Right atrium auricular region (tissue), 2 donors: Measurements from ENCODE around the gene MCTP2. TPM values are rescaled to one million over a fixed set of nuclear protein-coding genes. Genes with fewer than 3 reads are reported as not detected.

Source experiments
- DNase-seq: peaks from one replicate; pipeline ENCODE4 v3.0.0-alpha.2; 2019; ENCODE audit warnings: low spot score
- H3K27ac ChIP-seq, 2 donors: fragments of 200-600 bp; sonication (generic); 1 replicate in 1 of 2; 2 replicates in 1 of 2; pipeline ENCODE4 v1.5.1; 2016 to 2019
- H3K27me3 ChIP-seq, 2 donors: fragments of 200-600 bp; sonication (generic); one replicate each; pipeline versions ENCODE4 v1.5.1 to v1.6.0; 2017 to 2019
- H3K36me3 ChIP-seq: fragments of 200-600 bp; sonication (generic); one replicate; pipeline ENCODE4 v1.5.1; 2016
- H3K4me1 ChIP-seq, 2 donors: fragments of 200-600 bp; sonication (generic); one replicate each; pipeline versions ENCODE4 v1.5.1 to v1.6.0; 2017 to 2019
- H3K4me3 ChIP-seq, 2 donors: fragments of 200-600 bp; sonication (generic); 1 replicate in 1 of 2; 2 replicates in 1 of 2; pipeline ENCODE4 v1.5.1; 2017 to 2019; ENCODE audit warnings: mild to moderate bottlenecking in 1 of 2, moderate library complexity in 1 of 2
- H3K9me3 ChIP-seq, 2 donors: fragments of 200-600 bp; sonication (generic); one replicate each; pipeline ENCODE4 v1.5.1; 2019
- total RNA-seq, 2 donors: library from RNA; depleted of rRNA; stranded (reverse); fragments of >200 nt; gene quantifications; one replicate each; pipeline ENCODE4 v1.1.0, GENCODE V29; 2016
- TF ChIP-seq, protein P1 (sequence below), 2 donors: fragments of 200-600 bp; sonication (generic); IDR thresholded peaks; one replicate each; pipeline ENCODE4 v1.5.1; 2019; ENCODE audit warnings: antibody characterized with exemption in 2 of 2

Gene MCTP2
- total RNA-seq, 2 donors from 2014 or later: 2.0 to 5.6 TPM

DNA sequence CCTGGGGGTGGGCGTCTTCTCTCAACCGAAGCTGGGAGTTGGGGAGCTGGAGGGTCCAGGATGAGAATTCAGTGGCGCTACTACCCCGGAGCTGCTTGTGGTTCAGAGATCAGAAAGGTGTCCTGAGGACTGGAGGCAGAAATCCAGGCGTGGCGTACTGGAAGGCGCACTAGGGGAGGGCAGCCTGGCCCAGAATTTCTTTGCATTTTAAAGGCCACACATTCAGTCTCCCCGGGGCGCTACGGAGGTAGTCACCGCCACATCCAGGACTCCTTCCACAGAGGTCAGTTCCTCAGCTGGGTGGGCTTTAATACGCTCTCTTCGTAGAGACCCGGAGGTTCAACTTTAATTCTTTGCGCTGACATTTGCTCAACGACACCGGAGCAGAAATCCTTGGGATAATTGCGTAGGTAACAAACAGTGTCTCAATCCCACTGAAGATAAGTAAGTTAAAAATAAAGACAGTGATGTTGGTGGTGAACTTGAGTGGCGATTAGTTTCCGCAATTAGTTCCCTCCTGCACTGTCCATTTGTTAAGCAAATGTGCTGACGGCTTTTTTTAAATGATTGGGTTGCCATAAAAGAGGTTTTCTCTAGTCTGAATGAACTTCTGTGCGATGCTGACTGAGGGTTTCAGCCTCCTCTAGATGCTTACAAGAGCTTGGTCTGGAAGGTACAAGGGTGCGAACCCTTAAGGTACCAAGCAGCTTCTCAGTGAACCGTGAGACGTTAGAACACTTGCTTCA is 535 bp downstream of the MCTP2 start:
- Histone ChIP-seq H3K4me1 (peaks cover 0 to 17% of the 10 kb centered on the region in 2 donors), H3K27ac (no peak overlapping the region), H3K9me3 (no peaks in the 10 kb centered on the region), H3K4me3 (peak overlapping the region; percentile 33 to 52), H3K36me3 (no peaks in the 10 kb centered on the region), H3K27me3 (peaks cover 0 to 7% of the 10 kb centered on the region in 2 donors)
- TF ChIP-seq, protein P1, sequence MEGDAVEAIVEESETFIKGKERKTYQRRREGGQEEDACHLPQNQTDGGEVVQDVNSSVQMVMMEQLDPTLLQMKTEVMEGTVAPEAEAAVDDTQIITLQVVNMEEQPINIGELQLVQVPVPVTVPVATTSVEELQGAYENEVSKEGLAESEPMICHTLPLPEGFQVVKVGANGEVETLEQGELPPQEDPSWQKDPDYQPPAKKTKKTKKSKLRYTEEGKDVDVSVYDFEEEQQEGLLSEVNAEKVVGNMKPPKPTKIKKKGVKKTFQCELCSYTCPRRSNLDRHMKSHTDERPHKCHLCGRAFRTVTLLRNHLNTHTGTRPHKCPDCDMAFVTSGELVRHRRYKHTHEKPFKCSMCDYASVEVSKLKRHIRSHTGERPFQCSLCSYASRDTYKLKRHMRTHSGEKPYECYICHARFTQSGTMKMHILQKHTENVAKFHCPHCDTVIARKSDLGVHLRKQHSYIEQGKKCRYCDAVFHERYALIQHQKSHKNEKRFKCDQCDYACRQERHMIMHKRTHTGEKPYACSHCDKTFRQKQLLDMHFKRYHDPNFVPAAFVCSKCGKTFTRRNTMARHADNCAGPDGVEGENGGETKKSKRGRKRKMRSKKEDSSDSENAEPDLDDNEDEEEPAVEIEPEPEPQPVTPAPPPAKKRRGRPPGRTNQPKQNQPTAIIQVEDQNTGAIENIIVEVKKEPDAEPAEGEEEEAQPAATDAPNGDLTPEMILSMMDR (IDR thresholded peaks at IDR 0.05): no peak
- DNase-seq: no peak

GRCh38 chr15:94233441-94233840 is 2.1 kb downstream of the MCTP2 start:
- Histone ChIP-seq H3K9me3 (no peaks in the 10 kb centered on the region), H3K4me3 (no peak overlapping the region), H3K4me1 (peaks cover 0 to 17% of the 10 kb centered on the region in 2 donors), H3K27ac (no peak overlapping the region), H3K36me3 (no peaks in the 10 kb centered on the region), H3K27me3 (peaks cover 0 to 7% of the 10 kb centered on the region in 2 donors)
- TF ChIP-seq, protein P1 (IDR thresholded peaks at IDR 0.05): no peak
- DNase-seq: no peak

- Histone ChIP-seq H3K27ac (no peak overlapping the region), H3K9me3 (no peaks in the 10 kb centered on the region), H3K4me3 (no peak overlapping the region), H3K4me1 (peaks cover 0 to 17% of the 10 kb centered on the region in 2 donors), H3K27me3 (peaks cover 0 to 7% of the 10 kb centered on the region in 2 donors), H3K36me3 (no peaks in the 10 kb centered on the region)
- no peak for DNase-seq
- TF ChIP-seq, protein P1 (IDR thresholded peaks at IDR 0.05): no peak
Observed at GRCh38 chr15:94234300-94234699, 2.9 kb downstream of the MCTP2 start.

DNA sequence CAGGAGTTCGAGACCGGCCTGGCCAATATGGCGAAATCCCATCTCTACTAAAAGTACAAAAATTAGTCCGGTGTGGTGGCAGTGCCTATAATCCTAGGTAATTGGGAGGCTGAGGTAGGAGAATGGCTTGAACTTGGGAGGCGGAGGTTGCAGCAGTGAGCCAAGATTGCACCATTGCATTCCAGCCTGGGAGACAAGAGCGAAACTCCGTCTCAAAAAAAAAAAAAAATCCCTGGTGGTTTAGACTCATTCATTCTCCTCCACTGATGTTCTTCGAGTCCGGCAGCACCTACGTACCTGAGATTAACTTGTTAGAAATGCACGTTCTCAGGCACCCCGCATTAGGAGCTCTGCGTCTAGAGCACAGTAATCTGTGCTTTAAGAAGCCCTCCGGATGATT is 3.7 kb downstream of the MCTP2 start:
- peaks cover 0 to 17% of the 10 kb centered on the region in 2 donors for H3K4me1 ChIP-seq
- H3K27ac ChIP-seq: no peak overlapping the region
- H3K4me3 ChIP-seq: no peak overlapping the region
- peaks cover 0 to 7% of the 10 kb centered on the region in 2 donors for H3K27me3 ChIP-seq
- no peaks in the 10 kb centered on the region for H3K9me3 ChIP-seq
- no peaks in the 10 kb centered on the region for H3K36me3 ChIP-seq
- TF ChIP-seq, protein P1 (IDR thresholded peaks at IDR 0.05): no peak
- DNase-seq: no peak

DNA sequence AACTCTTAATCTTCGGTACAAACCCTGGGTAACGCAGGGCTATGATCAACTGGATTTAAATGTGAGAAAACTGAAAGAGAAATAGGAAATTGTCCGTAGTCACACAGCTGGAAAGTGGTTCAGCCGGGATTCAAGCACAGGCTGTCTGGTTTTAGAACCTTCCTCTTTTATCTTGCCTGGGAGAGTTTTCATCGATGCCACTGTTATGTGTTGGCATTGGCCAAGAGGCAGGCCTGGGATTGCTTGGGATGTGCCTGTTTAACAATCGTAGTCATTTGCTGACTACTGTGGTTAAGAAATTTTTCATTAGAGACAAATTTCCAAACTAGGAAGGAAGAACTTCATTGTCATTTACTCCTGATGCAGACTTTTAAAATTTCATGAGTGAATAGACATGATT is 4.3 kb downstream of the MCTP2 start:
- Histone ChIP-seq H3K27me3 (peaks cover 0 to 7% of the 10 kb centered on the region in 2 donors), H3K27ac (no peak overlapping the region), H3K36me3 (no peaks in the 10 kb centered on the region), H3K9me3 (no peaks in the 10 kb centered on the region), H3K4me1 (peaks cover 0 to 16% of the 10 kb centered on the region in 2 donors), H3K4me3 (no peak overlapping the region)
- DNase-seq: no peak
- TF ChIP-seq, protein P1 (IDR thresholded peaks at IDR 0.05): no peak
